HG03571 (cell line): ENCODE measurements around the gene KRTAP1-5.
"Not testable (repeated sequence)": the region's sequence is repeated elsewhere in the genome, so short reads cannot be mapped to it uniquely, and the experiment has no call there.

ENCODE experiments used
- ATAC-seq: cut with Tn5 transposase; IDR thresholded peaks from one replicate; pipeline ENCODE4 v1.9.1; 2021; ENCODE audit not compliant: unreplicated experiment

The KRTAP1-5 gene

DNA sequence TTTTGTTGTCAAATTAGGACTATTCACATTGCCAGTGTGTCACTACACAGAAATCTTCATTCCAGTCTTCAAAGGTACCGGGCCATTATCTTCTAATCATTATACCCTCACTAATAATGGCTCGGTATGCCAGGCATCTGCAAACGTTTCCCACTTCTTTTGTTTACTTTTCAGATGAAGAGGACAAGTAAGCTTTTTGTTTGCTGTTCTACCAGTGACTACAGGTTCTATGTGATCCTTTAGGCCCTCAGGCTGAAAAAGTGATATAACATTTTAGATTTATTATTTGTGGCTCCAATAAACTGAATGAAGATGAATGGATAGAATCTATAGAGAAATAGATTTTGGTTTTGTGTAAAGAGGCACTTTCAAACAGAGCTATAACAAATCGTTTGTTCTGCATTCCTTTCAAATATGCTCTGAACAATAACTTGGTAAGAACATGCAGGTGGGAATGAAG is 17.7 kb downstream of the KRTAP1-5 start:
- no peak for ATAC-seq

GRCh38 chr17:41008811-41009210 is 18.2 kb downstream of the KRTAP1-5 start, which contains the start of gene KRTAP3-1:
Gene KRTAP3-1, minus strand, starts transcription at chr17:41009128. Its CDS starts 54 bp downstream, at chr17:41009074.
- ATAC-seq: no peak

GRCh38 chr17:41004397-41004796 is 22.6 kb downstream of the KRTAP1-5 start:
- ATAC-seq: no peak

- no peak for ATAC-seq
These were observed 23.1 kb downstream of the KRTAP1-5 start for GRCh38 chr17:41003926-41004325.

DNA sequence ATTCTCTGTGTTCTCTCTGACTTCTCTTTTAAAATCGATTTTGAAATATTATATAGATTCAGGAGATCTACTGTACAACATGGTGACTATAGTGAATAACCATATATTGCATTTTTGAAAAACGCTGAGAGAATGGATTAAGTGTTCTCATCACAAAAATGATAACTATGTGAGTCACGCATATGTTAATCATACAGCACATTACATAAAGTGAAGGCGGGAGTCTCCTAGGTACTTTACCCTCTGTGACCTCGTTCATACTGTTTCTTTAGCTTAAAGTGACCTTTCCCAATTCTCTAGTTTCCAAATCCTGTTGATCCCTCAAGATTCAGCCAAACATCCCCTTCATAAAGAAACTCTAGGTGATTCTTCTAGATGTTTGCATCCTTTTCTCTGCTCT is 24.2 kb downstream of the KRTAP1-5 start:
- no peak for ATAC-seq

GRCh38 chr17:41001795-41002194 is 25.2 kb downstream of the KRTAP1-5 start:
- ATAC-seq: no peak

- not testable (repeated sequence) for ATAC-seq
These were observed 27.4 kb downstream of the KRTAP1-5 start, which contains the start of gene KRTAP3-2 for GRCh38 chr17:40999563-40999962. Gene KRTAP3-2, minus strand, starts transcription at chr17:40999906. Its CDS starts 53 bp downstream, at chr17:40999853.

GRCh38 chr17:40997361-40997760 is 29.6 kb downstream of the KRTAP1-5 start:
- ATAC-seq: no peak

- ATAC-seq: no peak
These were observed 30.2 kb downstream of the KRTAP1-5 start for GRCh38 chr17:40996829-40997228.

DNA sequence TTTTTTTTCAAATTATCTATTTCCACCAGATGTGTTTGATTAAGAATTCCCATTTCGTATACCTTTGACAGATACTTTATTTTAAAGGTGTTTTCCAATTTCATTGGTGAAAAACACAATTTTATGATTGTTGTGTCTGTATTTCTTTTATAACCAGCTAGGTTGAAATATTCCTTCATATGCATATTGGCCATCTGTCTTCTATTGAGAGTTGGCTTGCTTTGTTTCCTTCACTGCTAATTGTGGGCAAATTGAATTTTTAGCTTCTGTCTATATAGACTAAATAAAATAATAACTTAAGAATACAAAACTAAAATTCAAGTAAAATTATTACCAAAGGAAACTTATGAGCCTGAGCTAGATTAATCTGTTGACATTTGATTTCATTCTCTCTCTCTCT is 31.9 kb downstream of the KRTAP1-5 start:
- no peak for ATAC-seq

DNA sequence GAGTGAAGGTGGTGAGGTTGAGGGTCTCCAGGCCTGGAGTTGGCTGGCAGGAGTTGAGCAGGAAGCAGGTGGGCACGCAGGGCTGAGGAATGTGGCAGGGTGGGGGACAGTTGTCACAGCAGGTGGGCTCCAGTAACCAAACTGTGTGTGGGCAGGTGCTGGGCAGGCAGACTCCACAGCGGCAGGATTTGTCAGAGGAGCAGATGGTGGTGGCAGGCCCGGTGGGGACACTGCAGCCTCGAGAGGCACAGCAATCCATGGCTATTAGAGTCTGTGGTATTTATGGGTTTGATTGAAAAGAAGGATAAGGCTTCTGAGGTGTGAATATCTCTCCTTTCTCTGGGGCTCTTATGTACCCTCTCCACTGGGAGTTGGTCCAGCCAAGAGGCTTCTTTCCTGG is 33.2 kb downstream of the KRTAP1-5 start, which contains the start of gene KRTAP3-3:
Gene KRTAP3-3, minus strand, starts transcription at position 326 of the 400 bp plus-strand sequence. Its CDS starts 67 bp downstream, at position 259.
- no peak for ATAC-seq

GRCh38 chr17:40993084-40993483 is 33.9 kb downstream of the KRTAP1-5 start:
- no peak for ATAC-seq

- no peak for ATAC-seq
These were observed 34.3 kb downstream of the KRTAP1-5 start for GRCh38 chr17:40992666-40993065.

DNA sequence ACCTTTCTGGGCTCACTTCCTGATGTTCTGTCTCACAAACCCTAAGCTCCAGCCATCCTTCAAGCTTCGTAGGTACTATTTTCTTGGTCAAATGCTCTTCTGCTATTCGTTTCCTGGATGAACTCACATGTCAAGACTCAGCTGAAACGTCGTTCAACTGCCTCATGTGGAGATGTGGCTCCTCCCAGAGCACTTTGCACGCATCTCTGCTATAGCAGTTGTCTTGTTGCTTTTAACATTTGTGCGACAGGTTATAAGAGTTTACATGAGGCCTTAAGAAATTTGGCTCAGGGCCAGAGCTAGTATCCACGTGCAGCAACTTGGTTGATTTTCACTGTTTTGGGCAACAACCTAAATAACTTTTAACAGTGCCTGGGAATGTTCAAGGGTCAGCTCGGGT is 40.1 kb downstream of the KRTAP1-5 start:
- ATAC-seq: no peak

GRCh38 chr17:40984226-40984625 is 42.8 kb downstream of the KRTAP1-5 start, which contains the start of gene KRT40:
Gene KRT40, minus strand, starts transcription at chr17:40984326. Its CDS starts 53 bp downstream, at chr17:40984273.
- ATAC-seq: no peak

- no peak for ATAC-seq
These were observed 45.9 kb downstream of the KRTAP1-5 start for GRCh38 chr17:40981115-40981514.

GRCh38 chr17:40980596-40980995 is 46.4 kb downstream of the KRTAP1-5 start:
- no peak for ATAC-seq

GRCh38 chr17:40980117-40980516 is 46.9 kb downstream of the KRTAP1-5 start:
- ATAC-seq: no peak

DNA sequence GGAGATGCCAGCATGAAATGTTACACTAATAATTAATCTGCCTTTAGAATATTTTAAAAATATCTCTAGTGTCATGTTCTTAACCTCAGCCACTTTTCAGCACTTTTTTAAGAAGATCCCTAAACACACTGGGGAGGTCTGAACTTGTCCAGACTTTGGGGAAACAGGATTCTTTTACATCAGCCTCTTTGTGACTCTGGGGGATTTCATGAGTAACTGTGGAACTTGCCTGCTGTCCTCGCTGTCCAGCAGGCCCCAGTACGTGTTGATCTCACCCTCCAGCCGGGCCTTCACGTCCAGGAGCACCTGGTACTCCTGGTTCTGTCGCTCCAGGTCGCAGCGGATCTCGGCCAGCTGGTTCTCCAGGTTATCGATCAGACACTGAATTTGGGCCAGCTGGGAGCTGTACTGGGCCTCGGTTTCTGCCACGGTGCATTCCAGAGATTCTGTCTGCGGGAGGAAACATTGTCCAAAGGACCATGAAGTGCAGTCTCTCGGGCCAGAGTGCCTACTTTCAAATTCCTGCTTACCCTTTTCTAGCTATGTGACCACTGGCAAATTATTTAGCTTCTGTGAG is 48.3 kb downstream of the KRTAP1-5 start:
- ATAC-seq: no peak
